Measurements from ENCODE around the gene MTHFD1L. TPM values are rescaled to one million over a fixed set of nuclear protein-coding genes. Genes with fewer than 3 reads are reported as not detected.

The MTHFD1L gene
- total and polyA plus RNA-seq, 2 of the 8 experiments (the other 6 are each of a cell fraction or from before 2014, with no cell fraction given): 29.2 to 105 TPM

DNA sequence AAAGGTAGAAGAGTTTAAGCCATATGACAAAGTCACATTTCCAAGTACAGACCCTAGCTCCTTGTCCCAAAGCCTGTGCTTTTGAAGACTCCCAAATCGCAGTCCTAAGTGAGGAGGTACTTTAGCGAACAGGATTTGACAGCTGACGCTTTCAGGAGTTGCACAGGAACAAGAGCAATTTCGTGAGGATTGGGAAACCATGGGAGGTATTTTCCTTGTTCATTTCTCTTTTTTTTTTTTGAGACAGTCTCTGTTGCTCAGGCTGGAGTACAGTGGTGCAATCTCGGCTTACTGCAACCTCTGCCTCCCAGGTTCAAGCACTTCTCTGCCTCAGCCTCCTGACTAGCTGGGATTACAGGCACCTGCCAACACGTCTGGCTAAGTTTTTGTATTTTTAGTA lies 150.6 kb downstream of the MTHFD1L start:
- H2BK12ac ChIP-seq (ENCODE audit: low read depth, low read length): no peak overlapping the region
- no peak overlapping the region for H2BK15ac ChIP-seq (ENCODE audit: low read length)
- H4K20me1 ChIP-seq (replicated peaks in 1 of 2; ENCODE audit: control insufficient read depth in 1 of 2, insufficient read depth in 2 of 2, low read length in 2 of 2): no peaks in the 10 kb centered on the region
- no peak overlapping the region for H3K9ac ChIP-seq (replicated peaks in 1 of 4; ENCODE audit: extremely low read depth in 1 of 4, low read depth in 3 of 4, low read length in 3 of 4)
- FAIRE-seq: no peak
- no peaks in the 10 kb centered on the region for H3K4me1 ChIP-seq (replicated peaks in 1 of 4; ENCODE audit: control insufficient read depth in 3 of 4, insufficient read depth in 4 of 4, low read length in 3 of 4)
- no peak overlapping the region for H3K4me3 ChIP-seq (ENCODE audit: extremely low read depth in 1 of 4, insufficient read depth in 2 of 4, low read depth in 3 of 4, low read length in 4 of 4)
- no peak overlapping the region for H4K8ac ChIP-seq (ENCODE audit: extremely low read depth, insufficient read depth, low read length)
- H3K9me3 ChIP-seq (ENCODE audit: insufficient read depth in 2 of 2, low read depth in 1 of 2, low read length in 1 of 2): no peaks in the 10 kb centered on the region
- H3K36me3 ChIP-seq (ENCODE audit: control insufficient read depth in 2 of 4, insufficient read depth in 4 of 4, low read length in 3 of 4): peaks cover 5 to 36% (median 20%) of the 10 kb centered on the region in 4 experiments; a peak in 7 of 8 replicates
- H3K79me1 ChIP-seq (ENCODE audit: low read depth, low read length): no peaks in the 10 kb centered on the region; the same call in 1 of the 2 replicates
- POLR2A ChIA-PET (ENCODE audit: partially characterized antibody): no interaction called here
- no peak overlapping the region for H2BK20ac ChIP-seq (ENCODE audit: low read length)
- H3K4me2 ChIP-seq (ENCODE audit: insufficient read depth in 1 of 2, low read depth in 2 of 2, low read length in 2 of 2): no peak overlapping the region
- no peaks in the 10 kb centered on the region for H3K27me3 ChIP-seq (replicated peaks in 1 of 4; ENCODE audit: control insufficient read depth in 3 of 4, extremely low read depth in 1 of 4, insufficient read depth in 3 of 4, low read length in 3 of 4)
- H4K91ac ChIP-seq (replicated peaks; ENCODE audit: insufficient read length, low read length): no peak overlapping the region
- no peak overlapping the region for H3K18ac ChIP-seq (ENCODE audit: extremely low read depth, low read length)
- DNase-seq (ENCODE audit: low read depth in 1 of 2, low spot score in 2 of 2): no peak
- H4K5ac ChIP-seq (ENCODE audit: insufficient read length, low read depth, low read length): no peak overlapping the region
- no peaks in the 10 kb centered on the region for H3K23me2 ChIP-seq (ENCODE audit: low read depth, low read length)
- CTCF ChIA-PET (ENCODE audit: partially characterized antibody): interaction anchor here (1.0 to 11.5 kb wide), 6 partner anchors 9 to 338 kb away, joined by 3 to 133 read pairs (median 24); no protein-coding TSS in a partner anchor
- 89% methylated on average over 6 of the region's 6 CpGs; no CpG with 5 or more reads in 1 of the 2 experiments for WGBS, 2 experiments (ENCODE audit: extremely low coverage in 1 of 2, insufficient coverage in 1 of 2, insufficient read length in 1 of 2, insufficient replicate concordance in 2 of 2, low coverage in 1 of 2, low lambda C conversion rate in 2 of 2, missing lambda C conversion rate in 1 of 2)
- H3K23ac ChIP-seq (ENCODE audit: insufficient read length): no peak overlapping the region
- H3K56ac ChIP-seq (replicated peaks; ENCODE audit: insufficient read length, low read depth, low read length): no peak overlapping the region
- no peak for TF ChIP-seq BRCA1 (IDR thresholded peaks at IDR 0.05; ENCODE audit: low read depth, low read length)
- no peak for TF ChIP-seq SP4 (IDR thresholded peaks at IDR 0.05; ENCODE audit: low read length)
- TF ChIP-seq YY1 (IDR thresholded peaks at IDR 0.05; ENCODE audit: low read depth, low read length): no peak
- no peak for TF ChIP-seq TAF1 (IDR thresholded peaks at IDR 0.05; ENCODE audit: low read depth, low read length)
- no peak overlapping the region for H3K27ac ChIP-seq (ENCODE audit: low read depth, low read length)
- H2BK120ac ChIP-seq (replicated peaks; ENCODE audit: low read depth, low read length): no peak overlapping the region
- no peak overlapping the region for H2AFZ ChIP-seq (ENCODE audit: low read length)
- H2AK5ac ChIP-seq (ENCODE audit: low read depth, low read length): no peak overlapping the region
- no peaks in the 10 kb centered on the region for H3K79me2 ChIP-seq (ENCODE audit: control insufficient read depth in 1 of 2, insufficient read depth in 2 of 2, low read length in 2 of 2)
- no peak overlapping the region for H3K14ac ChIP-seq (ENCODE audit: insufficient read length)
- no peak overlapping the region for H2BK5ac ChIP-seq (ENCODE audit: low read depth, low read length)
- no peak overlapping the region for H3K4ac ChIP-seq (replicated peaks; ENCODE audit: insufficient read length, low read depth, low read length)

Measured in H1 (cell line).